Occipital lobe (tissue), 2 donors: Measurements from ENCODE around the gene FAM24B. TPM values are rescaled to one million over a fixed set of nuclear protein-coding genes. Genes with fewer than 3 reads are reported as not detected.
"Not testable (repeated sequence)": the region's sequence is repeated elsewhere in the genome, so short reads cannot be mapped to it uniquely, and the experiment has no call there.

Experiments used
- DNase-seq: peaks from one replicate; lab custom pipeline; 2025; lab: John Stamatoyannopoulos, UW
- total RNA-seq: library from RNA; depleted of rRNA; stranded (reverse); fragments of >200 nt; gene quantifications from one replicate; pipeline ENCODE4 v1.2.3, GENCODE V29; 2014

The FAM24B gene
- total RNA-seq, 1 donor from 2014 or later, result 3.9 TPM

GRCh38 chr10:122859527-122859926 is 19.9 kb downstream of the FAM24B start:
- DNase-seq, result no peak

- not testable (repeated sequence) for DNase-seq
Measured at GRCh38 chr10:122858042-122858441, 21.3 kb downstream of the FAM24B start.

GRCh38 chr10:122856902-122857301 is 22.5 kb downstream of the FAM24B start:
- no peak for DNase-seq

- DNase-seq, result no peak
Measured at GRCh38 chr10:122855745-122856144, 23.6 kb downstream of the FAM24B start.

GRCh38 chr10:122854648-122855047 is 24.7 kb downstream of the FAM24B start:
- no peak for DNase-seq

- no peak for DNase-seq
Measured at GRCh38 chr10:122853665-122854313, 25.6 kb downstream of the FAM24B start.

GRCh38 chr10:122852261-122852660 is 27.1 kb downstream of the FAM24B start:
- no peak for DNase-seq

- no peak for DNase-seq
Measured at GRCh38 chr10:122850705-122851640, 28.4 kb downstream of the FAM24B start.

GRCh38 chr10:122849900-122850605 is 29.3 kb downstream of the FAM24B start:
- no peak for DNase-seq

GRCh38 chr10:122849090-122849489 is 30.3 kb downstream of the FAM24B start:
- no peak for DNase-seq

GRCh38 chr10:122847782-122848604 is 31.4 kb downstream of the FAM24B start:
- DNase-seq, result no peak

GRCh38 chr10:122845783-122846332 is 33.5 kb downstream of the FAM24B start, which contains the start of gene CUZD1:
Gene CUZD1 (minus strand): TSS chr10:122845857. CDS start chr10:122845843, 14 bp downstream.
- DNase-seq, result no peak

- no peak for DNase-seq
Measured at GRCh38 chr10:122844146-122844545, 35.2 kb downstream of the FAM24B start.

GRCh38 chr10:122841569-122841968 is 37.8 kb downstream of the FAM24B start:
- DNase-seq, result no peak

- no peak for DNase-seq
Measured at GRCh38 chr10:122839505-122839904, 39.9 kb downstream of the FAM24B start.

- DNase-seq, result no peak
Measured at GRCh38 chr10:122838880-122839279, 40.5 kb downstream of the FAM24B start.

- DNase-seq, result no peak
Measured at GRCh38 chr10:122835908-122836307, 43.5 kb downstream of the FAM24B start.

GRCh38 chr10:122830965-122831353 is 48.4 kb downstream of the FAM24B start:
- no peak for DNase-seq

- no peak for DNase-seq
Measured at GRCh38 chr10:122830273-122830964, 49.0 kb downstream of the FAM24B start.

GRCh38 chr10:122829454-122829853 is 49.9 kb downstream of the FAM24B start:
- no peak for DNase-seq
